Measurements from ENCODE around the gene ARHGEF7.

- no peak for TF ChIP-seq CTCF (IDR thresholded peaks at IDR 0.05)
- no peak for TF ChIP-seq POLR2A (IDR thresholded peaks at IDR 0.05)
Observed at GRCh38 chr13:111158136-111158805, 43.2 kb downstream of the ARHGEF7 start.

Measured in lower leg skin (tissue), 3 donors.